Coronary artery (tissue), 2 donors: ENCODE measurements around the gene ZSWIM5.

Experiments
- DNase-seq: peaks from one replicate; pipeline ENCODE4 v3.0.0-alpha.2; 2017; ENCODE audit warnings: low spot score
- H3K27ac ChIP-seq, 2 donors: fragments of 200-600 bp; sonication (generic); one replicate each; pipeline ENCODE4 v1.5.1; 2016 to 2019
- H3K4me3 ChIP-seq: fragments of 200-600 bp; sonication (generic); 2 replicates; pipeline ENCODE4 v1.5.1; 2016; ENCODE audit warnings: mild to moderate bottlenecking, moderate library complexity
- CTCF ChIP-seq: fragments of 200-600 bp; sonication (generic); IDR thresholded peaks from one replicate; pipeline ENCODE4 v1.5.1; 2019; ENCODE audit warnings: antibody characterized with exemption

The ZSWIM5 gene

GRCh38 chr1:45010855-45011811, 195.3 kb downstream of the ZSWIM5 start, which contains the start of gene HECTD3:
HECTD3 (minus strand) TSS chr1:45011324; CDS start chr1:45011257, 67 bp downstream.
- TF ChIP-seq CTCF = no peak
- Histone ChIP-seq H3K27ac (peak within 1 kb of the TSS; percentile 63 to 90), H3K4me3 (peak within 1 kb of the TSS; percentile 99)
- no peak for DNase-seq

- DNase-seq = no peak
These were observed 196.2 kb downstream of the ZSWIM5 start for GRCh38 chr1:45009956-45010854.

GRCh38 chr1:45009296-45009865, 197.0 kb downstream of the ZSWIM5 start:
- TF ChIP-seq CTCF = no peak
- peak overlapping the region; percentile 99 for H3K4me3 ChIP-seq
- no peak overlapping the region for H3K27ac ChIP-seq

More at GRCh38 chr1:45009956-45010854, 196.2 kb downstream of the ZSWIM5 start:
- TF ChIP-seq CTCF = no peak
- Histone ChIP-seq H3K27ac (peak overlapping the region; percentile 25 to 90), H3K4me3 (peak overlapping the region; percentile 99)

GRCh38 chr1:45008516-45008915, 197.9 kb downstream of the ZSWIM5 start:
- TF ChIP-seq CTCF = no peak
- no peak overlapping the region for H3K27ac ChIP-seq
- no peak for DNase-seq
- H3K4me3 ChIP-seq = no peak overlapping the region

More at GRCh38 chr1:45009296-45009865, 197.0 kb downstream of the ZSWIM5 start:
- DNase-seq = no peak

- DNase-seq = no peak
- no peak for TF ChIP-seq CTCF
- H3K27ac ChIP-seq = no peak overlapping the region
- H3K4me3 ChIP-seq = no peak overlapping the region
These were observed 198.3 kb downstream of the ZSWIM5 start for GRCh38 chr1:45008076-45008475.

- Histone ChIP-seq H3K27ac (no peak overlapping the region), H3K4me3 (no peak overlapping the region)
- no peak for DNase-seq
- no peak for TF ChIP-seq CTCF
These were observed 199.1 kb downstream of the ZSWIM5 start for GRCh38 chr1:45007311-45007710.
